PC-9 (cell line): ENCODE results near the gene RPS6KA3.

Source experiments
- EZH2 ChIP-seq: fragments of 200-600 bp; sonication (generic); IDR thresholded peaks from 2 replicates; pipeline ENCODE4 v1.8.0; 2017; ENCODE audit warnings: antibody characterized with exemption, low read depth
- TF ChIP-seq, protein P1 (sequence below): fragments of 200-600 bp; sonication (generic); conservative IDR thresholded peaks from 2 replicates; pipeline ENCODE4 v1.6.1; 2017; ENCODE audit warnings: mixed run types, antibody characterized with exemption, mild to moderate bottlenecking, moderate library complexity

DNA sequence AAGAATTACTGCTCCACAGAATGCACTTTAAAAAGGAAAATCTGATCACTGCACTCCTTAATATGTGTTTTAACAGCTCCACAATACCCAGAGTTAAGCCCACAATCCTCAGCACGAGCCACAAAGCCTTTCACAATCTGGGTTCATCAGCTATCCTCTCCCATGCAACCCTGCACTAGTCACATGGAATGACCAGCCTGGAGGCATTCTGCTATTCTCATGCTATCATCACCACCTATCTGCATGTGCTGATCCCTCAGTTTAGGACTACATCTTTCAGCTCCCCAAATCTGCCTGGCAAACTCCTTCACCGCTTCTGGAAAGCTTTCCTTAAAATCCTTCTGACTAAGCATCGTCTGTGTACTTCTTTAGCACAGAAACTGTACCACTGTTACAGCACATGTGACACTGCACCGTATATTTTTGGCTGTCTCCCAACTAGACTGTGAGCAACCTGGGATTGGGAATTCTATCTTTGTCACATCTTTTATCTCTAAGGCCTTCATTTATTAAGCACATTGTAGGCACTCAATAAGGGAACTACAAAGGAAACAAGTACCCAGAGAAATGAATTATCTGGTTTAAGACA lies 106.8 kb downstream of the RPS6KA3 start:
- TF ChIP-seq, protein P1, sequence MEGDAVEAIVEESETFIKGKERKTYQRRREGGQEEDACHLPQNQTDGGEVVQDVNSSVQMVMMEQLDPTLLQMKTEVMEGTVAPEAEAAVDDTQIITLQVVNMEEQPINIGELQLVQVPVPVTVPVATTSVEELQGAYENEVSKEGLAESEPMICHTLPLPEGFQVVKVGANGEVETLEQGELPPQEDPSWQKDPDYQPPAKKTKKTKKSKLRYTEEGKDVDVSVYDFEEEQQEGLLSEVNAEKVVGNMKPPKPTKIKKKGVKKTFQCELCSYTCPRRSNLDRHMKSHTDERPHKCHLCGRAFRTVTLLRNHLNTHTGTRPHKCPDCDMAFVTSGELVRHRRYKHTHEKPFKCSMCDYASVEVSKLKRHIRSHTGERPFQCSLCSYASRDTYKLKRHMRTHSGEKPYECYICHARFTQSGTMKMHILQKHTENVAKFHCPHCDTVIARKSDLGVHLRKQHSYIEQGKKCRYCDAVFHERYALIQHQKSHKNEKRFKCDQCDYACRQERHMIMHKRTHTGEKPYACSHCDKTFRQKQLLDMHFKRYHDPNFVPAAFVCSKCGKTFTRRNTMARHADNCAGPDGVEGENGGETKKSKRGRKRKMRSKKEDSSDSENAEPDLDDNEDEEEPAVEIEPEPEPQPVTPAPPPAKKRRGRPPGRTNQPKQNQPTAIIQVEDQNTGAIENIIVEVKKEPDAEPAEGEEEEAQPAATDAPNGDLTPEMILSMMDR: no peak
- TF ChIP-seq EZH2: no peak
